Ramos (cell line): ENCODE measurements around the gene LIFR.
"Not testable (repeated sequence)": the region's sequence is repeated elsewhere in the genome, so short reads cannot be mapped to it uniquely, and the experiment has no call there.

Experiments
- in situ Hi-C: fragments of 300-500 bp; cut with MboI; formaldehyde crosslinking; loops from one replicate; pipeline ENCODE4 v1.14.3; 2022; ENCODE audit warnings: low sequenced_read_pairs; ENCODE audit not compliant: unreplicated experiment

Gene LIFR

GRCh38 chr5:38528162-38528703, 28.2 kb downstream of the LIFR start:
- in situ Hi-C loops: no loop called here

GRCh38 chr5:38527475-38527874, 29.0 kb downstream of the LIFR start:
- in situ Hi-C loops: no loop called here

GRCh38 chr5:38524022-38524421, 32.4 kb downstream of the LIFR start:
- in situ Hi-C loops: no loop called here

- in situ Hi-C loops: no loop called here
These were observed 37.0 kb downstream of the LIFR start for GRCh38 chr5:38519476-38519875.

- in situ Hi-C loops: no loop called here
These were observed 38.1 kb downstream of the LIFR start for GRCh38 chr5:38518341-38518740.

GRCh38 chr5:38516649-38517048, 39.8 kb downstream of the LIFR start:
- in situ Hi-C loops: not testable (repeated sequence)

GRCh38 chr5:38515646-38516045, 40.8 kb downstream of the LIFR start:
- in situ Hi-C loops: no loop called here

GRCh38 chr5:38515092-38515491, 41.4 kb downstream of the LIFR start:
- in situ Hi-C loops: no loop called here

GRCh38 chr5:38509185-38509584, 47.3 kb downstream of the LIFR start:
- in situ Hi-C loops: no loop called here

- in situ Hi-C loops: no loop called here
These were observed 50.1 kb downstream of the LIFR start for GRCh38 chr5:38506302-38506701.

GRCh38 chr5:38500573-38501260, 55.7 kb downstream of the LIFR start:
- in situ Hi-C loops: no loop called here

GRCh38 chr5:38497946-38498345, 58.5 kb downstream of the LIFR start:
- in situ Hi-C loops: no loop called here

GRCh38 chr5:38494763-38495162, 61.7 kb downstream of the LIFR start:
- in situ Hi-C loops: no loop called here

- in situ Hi-C loops: no loop called here
These were observed 62.3 kb downstream of the LIFR start for GRCh38 chr5:38494175-38494574.

GRCh38 chr5:38483805-38484398, 72.5 kb downstream of the LIFR start:
- in situ Hi-C loops: no loop called here

GRCh38 chr5:38479315-38479904, 77.0 kb downstream of the LIFR start:
- in situ Hi-C loops: no loop called here

GRCh38 chr5:38478878-38479277, 77.6 kb downstream of the LIFR start:
- in situ Hi-C loops: no loop called here

- in situ Hi-C loops: no loop called here
These were observed 78.3 kb downstream of the LIFR start for GRCh38 chr5:38478166-38478565.

GRCh38 chr5:38473008-38473407, 83.4 kb downstream of the LIFR start:
- in situ Hi-C loops: no loop called here

- in situ Hi-C loops: no loop called here
These were observed 83.9 kb downstream of the LIFR start for GRCh38 chr5:38472541-38472940.

GRCh38 chr5:38471709-38472108, 84.7 kb downstream of the LIFR start:
- in situ Hi-C loops: no loop called here
